GM19397 (cell line): ENCODE results near the gene RNASE1.
"Not testable (repeated sequence)": the region's sequence is repeated elsewhere in the genome, so short reads cannot be mapped to it uniquely, and the experiment has no call there.

Source experiments
- ATAC-seq: cut with Tn5 transposase; IDR thresholded peaks from one replicate; pipeline ENCODE4 v1.9.1; 2021; ENCODE audit warnings: mild to moderate bottlenecking, moderate library complexity; ENCODE audit not compliant: unreplicated experiment

Gene RNASE1

GRCh38 chr14:20802341-20803084 lies at the start of gene RNASE1:
RNASE1 (minus strand) TSS chr14:20802844; CDS start chr14:20802068, 776 bp downstream.
- no peak for ATAC-seq

GRCh38 chr14:20848955-20849570 lies 46.4 kb upstream of the RNASE1 start:
- no peak for ATAC-seq

- ATAC-seq, result no peak
These were observed 45.8 kb upstream of the RNASE1 start for GRCh38 chr14:20848316-20848954.

- ATAC-seq, result no peak
These were observed 43.9 kb upstream of the RNASE1 start for GRCh38 chr14:20846560-20846959.

GRCh38 chr14:20841096-20841495 lies 38.5 kb upstream of the RNASE1 start:
- ATAC-seq, result no peak

- no peak for ATAC-seq
These were observed 35.2 kb upstream of the RNASE1 start for GRCh38 chr14:20837831-20838230.

GRCh38 chr14:20836668-20837338 lies 34.2 kb upstream of the RNASE1 start:
- ATAC-seq, result no peak

GRCh38 chr14:20834899-20835298 lies 32.3 kb upstream of the RNASE1 start:
- no peak for ATAC-seq

GRCh38 chr14:20830831-20831230 lies 28.2 kb upstream of the RNASE1 start:
- ATAC-seq, result no peak

GRCh38 chr14:20828024-20828694 lies 25.5 kb upstream of the RNASE1 start:
- ATAC-seq, result not testable (repeated sequence)

- ATAC-seq, result no peak
These were observed 24.7 kb upstream of the RNASE1 start for GRCh38 chr14:20827326-20827725.

- ATAC-seq, result not testable (repeated sequence)
These were observed 24.0 kb upstream of the RNASE1 start for GRCh38 chr14:20826666-20827065.

- ATAC-seq, result no peak
These were observed 21.2 kb upstream of the RNASE1 start for GRCh38 chr14:20823859-20824258.

- ATAC-seq, result not testable (repeated sequence)
These were observed 19.0 kb upstream of the RNASE1 start for GRCh38 chr14:20821521-20822108.

- no peak for ATAC-seq
These were observed 17.6 kb upstream of the RNASE1 start for GRCh38 chr14:20820063-20820904.

GRCh38 chr14:20818861-20819260 lies 16.2 kb upstream of the RNASE1 start:
- no peak for ATAC-seq

GRCh38 chr14:20815946-20816345 lies 13.3 kb upstream of the RNASE1 start:
- not testable (repeated sequence) for ATAC-seq

GRCh38 chr14:20811986-20812975 lies 9.6 kb upstream of the RNASE1 start:
- ATAC-seq, result no peak
